ENCODE data around the gene AVPI1. TPM values are rescaled to one million over a fixed set of nuclear protein-coding genes. Genes with fewer than 3 reads are reported as not detected.

AVPI1 gene
- total and polyA plus RNA-seq, 2 of the 13 experiments (the other 11 are each of a cell fraction or from before 2014, with no cell fraction given) = 39.8 to 61.2 TPM

DNA sequence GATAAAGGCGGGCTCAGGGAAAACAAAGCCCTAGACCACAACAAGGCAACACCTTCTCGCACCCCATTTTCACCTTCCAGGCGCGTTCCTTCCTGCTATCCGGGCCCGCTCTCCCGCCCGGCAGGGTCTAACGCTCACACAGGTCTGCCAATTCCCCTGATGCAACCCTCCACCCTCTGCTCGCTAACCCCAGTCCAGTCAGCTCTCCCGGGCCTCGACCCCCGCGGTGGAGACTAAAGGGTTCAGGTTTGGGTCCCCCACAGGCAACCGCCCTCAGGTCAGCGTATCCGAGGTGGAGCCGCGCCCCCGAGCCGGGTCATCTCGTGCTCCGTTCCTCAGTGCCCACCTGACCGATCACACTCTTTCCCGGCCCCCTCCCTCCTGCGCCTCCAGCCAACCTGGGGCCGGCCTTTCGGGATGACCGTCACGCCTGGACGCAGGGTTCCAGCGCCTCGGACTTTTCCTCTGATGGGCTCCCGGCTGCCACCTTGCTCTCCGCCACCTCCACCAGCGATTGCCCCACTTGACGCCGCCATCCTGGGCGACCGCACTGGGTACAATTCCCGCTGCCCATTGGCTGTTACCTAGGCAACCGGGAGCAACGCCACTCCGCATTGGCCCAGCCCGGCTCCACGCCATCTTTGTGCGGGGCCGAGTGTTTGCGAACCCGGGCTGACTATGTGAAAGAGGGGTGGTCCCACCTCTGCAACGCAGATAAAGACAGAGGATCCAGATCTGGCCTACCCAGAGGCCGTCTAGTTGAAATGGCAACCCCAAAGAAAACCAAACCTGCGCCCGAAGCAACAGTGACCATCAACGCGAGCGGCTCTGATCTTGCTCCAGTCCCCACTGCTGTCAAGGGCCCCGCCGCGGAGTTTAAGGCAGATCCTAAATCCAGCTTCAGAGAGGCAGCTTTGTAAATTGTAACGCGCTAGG, 53.8 kb downstream of the AVPI1 start, which contains the start of gene MORN4 (continued):
- no peak for TF ChIP-seq MZF1 (CRISPR knock-in tag; IDR thresholded peaks at IDR 0.05; ENCODE audit: borderline replicate concordance)
- 0 out of 2 replicates have a peak, but pooled peaks have one; percentile 80 for TF ChIP-seq ZNF414 (CRISPR knock-in tag; IDR thresholded peaks at IDR 0.05)
- TF ChIP-seq ZBTB7B (CRISPR knock-in tag; IDR thresholded peaks at IDR 0.05) = peak; percentile 76
- no peak for TF ChIP-seq TBL1XR1 (IDR thresholded peaks at IDR 0.05; ENCODE audit: borderline replicate concordance, low read length, partially characterized antibody)
- no peak for TF ChIP-seq ZNF432 (CRISPR knock-in tag; IDR thresholded peaks at IDR 0.05; ENCODE audit: borderline replicate concordance)
- no peak for TF ChIP-seq ZNF878 (CRISPR knock-in tag; IDR thresholded peaks at IDR 0.05)
- TF ChIP-seq TBP (CRISPR knock-in tag; IDR thresholded peaks at IDR 0.05) = no peak
- TF ChIP-seq, protein P1, sequence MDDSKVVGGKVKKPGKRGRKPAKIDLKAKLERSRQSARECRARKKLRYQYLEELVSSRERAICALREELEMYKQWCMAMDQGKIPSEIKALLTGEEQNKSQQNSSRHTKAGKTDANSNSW (CRISPR knock-in tag; IDR thresholded peaks at IDR 0.05; ENCODE audit: borderline replicate concordance) = no peak; the same call in 1 of the 2 replicates
- no peak for TF ChIP-seq FOSL1 (CRISPR knock-in tag; IDR thresholded peaks at IDR 0.05; ENCODE audit: borderline replicate concordance)
- TF ChIP-seq ZNF672 (CRISPR knock-in tag; IDR thresholded peaks at IDR 0.05) = no peak
- no peak for TF ChIP-seq CREB3 (CRISPR knock-in tag; IDR thresholded peaks at IDR 0.05)
- peak; percentile 85 for TF ChIP-seq UBTF (CRISPR knock-in tag; IDR thresholded peaks at IDR 0.05)
- TF ChIP-seq MTF2 (CRISPR knock-in tag; IDR thresholded peaks at IDR 0.05; ENCODE audit: borderline replicate concordance) = 0 out of 2 replicates have a peak, but pooled peaks have one; percentile 62
- peak; percentile 15; the same call in 1 of the 2 replicates for TF ChIP-seq ISL2 (CRISPR knock-in tag; IDR thresholded peaks at IDR 0.05)
- no peak for TF ChIP-seq KDM3A (CRISPR knock-in tag; IDR thresholded peaks at IDR 0.05; ENCODE audit: low read depth)
- no peak for TF ChIP-seq CHCHD3 (CRISPR knock-in tag; IDR thresholded peaks at IDR 0.05)
- TF ChIP-seq, protein P2, sequence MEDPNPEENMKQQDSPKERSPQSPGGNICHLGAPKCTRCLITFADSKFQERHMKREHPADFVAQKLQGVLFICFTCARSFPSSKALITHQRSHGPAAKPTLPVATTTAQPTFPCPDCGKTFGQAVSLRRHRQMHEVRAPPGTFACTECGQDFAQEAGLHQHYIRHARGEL (CRISPR knock-in tag; IDR thresholded peaks at IDR 0.05) = no peak
- no peak for TF ChIP-seq ZNF678 (CRISPR knock-in tag; IDR thresholded peaks at IDR 0.05)
- peak; percentile 83; the same call in 1 of the 2 replicates for TF ChIP-seq ZNF350 (CRISPR knock-in tag; IDR thresholded peaks at IDR 0.05; ENCODE audit: borderline replicate concordance, low read depth)
- TF ChIP-seq MTF1 (CRISPR knock-in tag; IDR thresholded peaks at IDR 0.05) = no peak
- TF ChIP-seq RXRA (CRISPR knock-in tag; IDR thresholded peaks at IDR 0.05) = peak; percentile 44; the same call in 1 of the 2 replicates
- TF ChIP-seq, protein P3, sequence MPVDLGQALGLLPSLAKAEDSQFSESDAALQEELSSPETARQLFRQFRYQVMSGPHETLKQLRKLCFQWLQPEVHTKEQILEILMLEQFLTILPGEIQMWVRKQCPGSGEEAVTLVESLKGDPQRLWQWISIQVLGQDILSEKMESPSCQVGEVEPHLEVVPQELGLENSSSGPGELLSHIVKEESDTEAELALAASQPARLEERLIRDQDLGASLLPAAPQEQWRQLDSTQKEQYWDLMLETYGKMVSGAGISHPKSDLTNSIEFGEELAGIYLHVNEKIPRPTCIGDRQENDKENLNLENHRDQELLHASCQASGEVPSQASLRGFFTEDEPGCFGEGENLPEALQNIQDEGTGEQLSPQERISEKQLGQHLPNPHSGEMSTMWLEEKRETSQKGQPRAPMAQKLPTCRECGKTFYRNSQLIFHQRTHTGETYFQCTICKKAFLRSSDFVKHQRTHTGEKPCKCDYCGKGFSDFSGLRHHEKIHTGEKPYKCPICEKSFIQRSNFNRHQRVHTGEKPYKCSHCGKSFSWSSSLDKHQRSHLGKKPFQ (CRISPR knock-in tag; IDR thresholded peaks at IDR 0.05; ENCODE audit: insufficient replicate concordance) = peak; percentile 40

Measured in HepG2 (cell line).